Choroid plexus epithelial cell (primary cell): ENCODE results near the gene ZSWIM7.

Experiments
- DNase-seq: peaks from one replicate; pipeline ENCODE4 v3.0.0-alpha.2; 2010; ENCODE audit warnings: low read depth
- H3K4me3 ChIP-seq: 2 replicates; pipeline ENCODE4 v1.5.1; 2011; ENCODE audit warnings: low read depth, mild to moderate bottlenecking, control low read depth, low read length, moderate library complexity
- CTCF ChIP-seq: conservative IDR thresholded peaks from 2 replicates; pipeline ENCODE4 v1.5.1; 2011; ENCODE audit warnings: low read depth, mild to moderate bottlenecking, control low read depth, inconsistent platforms, low read length, moderate library complexity

Gene ZSWIM7

DNA sequence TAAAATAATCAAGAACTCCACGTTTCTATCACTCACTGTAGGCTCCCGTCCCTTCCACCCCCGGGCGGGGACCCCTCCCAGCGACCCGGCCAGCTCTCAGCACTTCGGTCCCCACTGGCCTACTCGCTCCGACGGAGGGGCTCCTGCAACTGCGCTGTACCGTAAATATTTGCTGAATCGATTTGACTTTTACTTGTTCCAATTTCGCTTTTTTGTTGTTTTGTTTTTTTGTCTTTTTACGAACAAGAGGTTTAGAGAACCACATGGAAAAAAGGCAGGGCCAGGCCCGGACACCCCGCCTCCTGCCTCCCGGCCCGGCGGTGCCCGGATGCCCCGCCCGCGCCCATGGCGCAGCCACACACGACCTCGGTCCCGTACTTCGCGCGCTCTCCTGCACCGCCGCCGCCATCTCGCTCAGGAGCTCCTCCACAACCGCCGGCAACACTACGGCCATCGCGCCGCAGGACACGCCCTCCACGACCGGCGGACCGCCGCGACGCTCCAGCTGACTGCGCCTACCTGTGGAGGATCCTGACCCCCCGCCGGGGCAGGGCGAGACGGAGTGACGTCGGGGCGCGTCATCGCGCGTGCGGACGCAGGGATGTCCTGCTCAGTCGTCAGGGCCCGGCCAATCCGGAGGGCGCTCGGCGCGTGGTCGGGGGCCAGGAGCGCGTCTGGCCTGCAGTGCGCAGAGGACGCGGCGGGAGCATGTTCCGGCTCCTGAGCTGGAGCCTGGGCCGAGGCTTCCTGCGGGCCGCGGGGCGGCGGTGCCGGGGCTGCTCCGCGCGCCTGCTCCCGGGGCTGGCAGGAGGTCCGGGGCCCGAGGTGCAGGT is at the start of gene ZSWIM7, which contains the start of gene TTC19:
TSS of gene ZSWIM7 (minus strand) at position 564 of the 833 bp plus-strand sequence. CDS start at position 454, 110 bp downstream.
TSS of gene TTC19 (plus strand) at position 684 of the 833 bp plus-strand sequence. CDS start at position 709, 25 bp downstream.
- no peak for TF ChIP-seq CTCF
- peak; percentile 96 for DNase-seq
- peak within 1 kb of the TSS; percentile 87 for H3K4me3 ChIP-seq

DNA sequence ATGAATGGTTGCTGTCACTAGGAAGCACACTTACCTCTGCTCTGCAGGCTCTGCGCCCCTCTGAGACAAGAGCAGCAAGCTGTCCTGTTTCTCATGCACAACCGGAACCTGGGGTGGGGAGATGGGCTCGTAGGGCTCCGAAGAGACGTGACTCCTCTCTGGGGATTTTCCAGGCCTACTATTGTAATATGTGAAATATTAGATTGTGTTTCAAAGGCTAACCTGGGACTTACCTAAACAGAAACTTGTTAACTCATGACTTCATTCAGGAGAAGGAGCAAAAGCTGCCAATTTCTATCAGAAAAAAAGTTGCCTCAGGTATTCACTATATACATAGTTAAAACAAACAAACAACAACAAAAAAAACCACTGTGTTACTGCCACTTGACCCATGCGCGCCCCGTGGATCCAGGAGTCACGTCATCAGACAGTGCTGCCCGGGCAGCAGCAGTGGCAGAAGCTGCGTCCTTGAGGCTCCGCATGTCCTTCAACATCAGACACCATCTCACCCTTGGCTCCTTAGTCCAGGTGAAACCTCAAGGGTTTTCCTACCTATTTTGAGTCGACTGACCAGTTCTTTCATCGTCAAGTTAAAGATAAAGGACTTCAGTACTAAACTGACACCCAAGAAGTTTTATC is 49.4 kb upstream of the ZSWIM7 start:
- DNase-seq: no peak
- H3K4me3 ChIP-seq: no peak overlapping the region
- no peak for TF ChIP-seq CTCF

DNA sequence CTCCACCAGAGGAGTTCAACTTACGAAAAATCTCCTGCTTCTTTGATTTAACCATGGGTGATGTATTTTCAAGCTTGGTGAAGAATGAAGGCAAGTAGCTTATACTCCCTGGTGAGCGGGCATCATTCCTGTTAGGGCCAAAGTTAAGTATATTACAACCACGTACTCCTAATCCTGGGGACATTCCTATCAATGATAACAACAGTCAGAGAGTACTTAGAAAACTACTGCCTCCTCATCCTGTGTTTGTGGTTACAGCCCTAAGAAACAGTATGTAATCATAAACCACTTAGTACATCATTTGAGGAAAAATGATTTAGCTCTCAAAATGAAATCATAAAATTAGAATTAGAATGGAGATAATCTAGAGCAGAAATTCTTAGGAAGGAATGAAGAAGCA is 47.5 kb upstream of the ZSWIM7 start:
- DNase-seq: peak; percentile 39
- H3K4me3 ChIP-seq: no peak overlapping the region
- TF ChIP-seq CTCF: no peak

DNA sequence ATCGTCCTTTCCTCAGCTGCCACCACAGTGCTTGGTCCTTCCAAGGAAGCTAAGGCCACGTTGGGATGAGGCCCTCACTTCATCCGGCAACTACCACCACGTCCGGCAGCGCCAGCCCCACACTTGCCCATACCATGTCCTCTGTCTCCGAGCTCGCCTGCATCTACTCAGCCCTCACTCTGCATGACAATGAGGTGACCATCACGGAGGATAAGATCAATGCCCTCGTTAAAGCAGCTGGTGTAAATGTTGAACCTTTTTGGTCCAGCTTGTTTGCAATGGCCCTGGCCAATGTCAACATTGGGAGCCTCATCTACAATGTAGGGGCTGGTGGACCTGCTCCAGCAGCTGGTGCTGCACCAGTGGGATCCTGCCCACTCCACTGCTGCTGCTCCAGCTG is 45.0 kb upstream of the ZSWIM7 start:
- no peak for TF ChIP-seq CTCF
- no peak overlapping the region for H3K4me3 ChIP-seq
- DNase-seq: no peak

DNA sequence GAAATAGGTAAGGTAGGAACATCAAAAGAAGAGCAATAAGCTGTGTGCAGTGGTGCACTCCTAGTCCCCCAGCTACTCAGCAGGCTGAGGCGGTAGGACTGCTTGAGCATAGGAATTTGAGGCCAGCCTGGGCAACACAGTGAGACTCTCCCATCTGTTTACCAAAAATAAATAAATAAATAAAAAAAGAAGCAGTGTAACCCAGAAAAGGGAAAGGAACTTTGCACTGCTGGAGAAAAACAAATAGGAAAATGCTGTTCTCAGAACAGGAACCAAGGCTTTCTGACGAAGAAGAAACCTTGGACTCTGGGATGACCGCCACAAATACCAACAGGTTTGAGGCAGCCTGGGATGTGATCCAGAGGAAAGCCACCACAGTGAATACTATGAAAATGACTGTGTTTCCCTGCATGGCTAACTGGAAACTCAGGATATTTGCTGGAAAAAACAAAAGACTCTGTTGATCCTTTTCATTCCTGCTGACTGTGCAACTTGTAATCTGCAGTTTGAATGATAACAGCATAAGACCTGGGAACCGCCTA is 41.3 kb upstream of the ZSWIM7 start:
- H3K4me3 ChIP-seq: no peak overlapping the region
- DNase-seq: peak; percentile 40
- no peak for TF ChIP-seq CTCF

- H3K4me3 ChIP-seq: no peak overlapping the region
- no peak for TF ChIP-seq CTCF
- DNase-seq: peak; percentile 40
Measured at GRCh38 chr17:16037636-16038035, 38.1 kb upstream of the ZSWIM7 start.
